ENCODE results near the gene JMJD4. TPM values are rescaled to one million over a fixed set of nuclear protein-coding genes. Genes with fewer than 3 reads are reported as not detected.
A peak's percentile ranks its signal among the peaks of the same experiment; 100 is the strongest.

JMJD4 gene
- total RNA-seq, 1 experiment from 2014 or later, result 24.4 TPM

- Histone ChIP-seq H3K9me3 (ENCODE audit: control insufficient read depth, low read depth, low read length) (no peaks in the 10 kb centered on the region), H3K4me1 (ENCODE audit: insufficient read depth, low read length) (peaks cover 3% of the 10 kb centered on the region; the same call in 1 of the 2 replicates), H2BK12ac (ENCODE audit: insufficient read length, low read depth, low read length) (no peak overlapping the region), H3K56ac (ENCODE audit: insufficient read length, low read depth, low read length) (no peak overlapping the region), H4K91ac (ENCODE audit: insufficient read length, low read depth, low read length) (no peak overlapping the region), H3K79me1 (ENCODE audit: insufficient read depth, low read depth, low read length, poor library complexity, severe bottlenecking) (peaks cover 8% of the 10 kb centered on the region), H2BK15ac (ENCODE audit: low read depth, low read length) (no peak overlapping the region), H2BK20ac (ENCODE audit: low read depth, low read length, poor library complexity, severe bottlenecking) (no peak overlapping the region), H3K4ac (ENCODE audit: low read depth, low read length) (no peak overlapping the region), H2BK5ac (ENCODE audit: insufficient read length, low read length) (no peak overlapping the region), H3K79me2 (ENCODE audit: insufficient read depth, low read length) (peaks cover 15% of the 10 kb centered on the region; the same call in 1 of the 2 replicates), H3K27me3 (ENCODE audit: insufficient read depth, low read length) (no peaks in the 10 kb centered on the region), H2AK5ac (ENCODE audit: insufficient read length, low read length) (no peak overlapping the region), H3K9ac (ENCODE audit: extremely low read depth, insufficient read length, low read length) (no peak overlapping the region), H3K4me2 (ENCODE audit: insufficient read depth, insufficient read length, low read length) (no peak overlapping the region), H2BK120ac (ENCODE audit: low read depth, low read length, poor library complexity, severe bottlenecking) (no peak overlapping the region), H3K27ac (ENCODE audit: insufficient read length, low read depth, low read length) (no peak overlapping the region), H4K20me1 (ENCODE audit: control insufficient read depth, insufficient read depth, insufficient read length) (peaks cover 3% of the 10 kb centered on the region), H3K23me2 (ENCODE audit: insufficient read length, low read depth, low read length, poor library complexity, severe bottlenecking) (peaks cover 7% of the 10 kb centered on the region), H3K14ac (ENCODE audit: insufficient read depth, low read length) (no peak overlapping the region), H3K23ac (ENCODE audit: insufficient read length, low read depth, low read length) (no peak overlapping the region), H3K18ac (ENCODE audit: insufficient read length, low read depth, low read length) (no peak overlapping the region), H3T11ph (ENCODE audit: low read length) (no peak overlapping the region), H4K8ac (replicated peaks; ENCODE audit: insufficient read length, low read depth, low read length) (no peak overlapping the region), H2AFZ (ENCODE audit: low read length) (no peak overlapping the region), H4K5ac (ENCODE audit: insufficient read length, low read depth, low read length) (no peak overlapping the region)
- Mint-ChIP-seq H3K36me3 (ENCODE audit: insufficient read depth in 1 of 3, low read depth in 3 of 3) (peaks cover 4 to 8% (median 6%) of the 10 kb centered on the region in 3 experiments; a peak in 5 of 7 replicates), H3K27ac (peak overlapping the region in 1 of 3 experiments; percentile 81; a peak in 4 of 7 replicates), H3K9me3 (no peaks in the 10 kb centered on the region), H3K4me1 (peaks cover 16 to 22% of the 10 kb centered on the region in 2 experiments), H3K4me3 (no peak overlapping the region), H3K27me3 (ENCODE audit: low read depth) (no peaks in the 10 kb centered on the region)
- DNase-seq, result no peak
- WGBS (ENCODE audit: extremely low coverage, insufficient read length, low lambda C conversion rate), result no CpG with 5 or more reads among the region's 3 CpGs
- no peak for TF ChIP-seq CTCF (conservative IDR thresholded peaks at IDR 0.05)
Observed at GRCh38 chr1:227740401-227740960, 5.4 kb upstream of the JMJD4 start.

All from H9 (cell line).